KMS-11 (cell line): ENCODE data around the gene SRRM2.

ENCODE experiments used
- H2AFZ ChIP-seq: fragments of 200-600 bp; sonication (generic); 2 replicates; pipeline ENCODE4 v1.6.1; 2016; ENCODE audit warnings: antibody characterized with exemption, mixed run types, low read depth
- H3K27ac ChIP-seq: fragments of 200-600 bp; sonication (generic); 2 replicates; pipeline ENCODE4 v1.6.1; 2016; ENCODE audit warnings: mild to moderate bottlenecking, mixed run types
- H3K27me3 ChIP-seq: fragments of 200-600 bp; sonication (generic); 2 replicates; pipeline ENCODE4 v1.6.1; 2017; ENCODE audit warnings: mild to moderate bottlenecking, low read depth, mixed run types, moderate library complexity; ENCODE audit not compliant: insufficient read depth
- H3K36me3 ChIP-seq: fragments of 200-600 bp; sonication (generic); 2 replicates; pipeline ENCODE4 v1.6.1; 2017; ENCODE audit warnings: mild to moderate bottlenecking, mixed run types; ENCODE audit not compliant: insufficient read depth
- H3K4me1 ChIP-seq: fragments of 200-600 bp; sonication (generic); 2 replicates; pipeline ENCODE4 v1.6.1; 2016; ENCODE audit warnings: mild to moderate bottlenecking, low read depth, mixed run types; ENCODE audit not compliant: poor library complexity, severe bottlenecking
- H3K4me2 ChIP-seq: fragments of 200-600 bp; sonication (generic); 2 replicates; pipeline ENCODE4 v1.7.0; 2016; ENCODE audit warnings: mild to moderate bottlenecking, mixed run types
- H3K4me3 ChIP-seq: fragments of 200-600 bp; sonication (generic); IDR thresholded peaks from 2 replicates; pipeline ENCODE4 v1.6.1; 2017; ENCODE audit warnings: low read depth, low read length, mixed read lengths; ENCODE audit not compliant: insufficient read depth
- H3K79me2 ChIP-seq: fragments of 200-600 bp; sonication (generic); 2 replicates; pipeline ENCODE4 v1.6.1; 2016; ENCODE audit warnings: low read depth, mixed run types; ENCODE audit not compliant: insufficient read depth
- H3K9ac ChIP-seq: fragments of 200-600 bp; sonication (generic); 2 replicates; pipeline ENCODE4 v1.6.1; 2016; ENCODE audit warnings: mild to moderate bottlenecking, mixed run types
- H4K20me1 ChIP-seq: fragments of 200-600 bp; sonication (generic); 2 replicates; pipeline ENCODE4 v1.6.1; 2016; ENCODE audit warnings: mild to moderate bottlenecking, mixed run types; ENCODE audit not compliant: insufficient read depth
- CTCF ChIP-seq: fragments of 200-600 bp; sonication (generic); conservative IDR thresholded peaks from 2 replicates; pipeline ENCODE4 v1.6.1; 2017; ENCODE audit warnings: low read depth, mild to moderate bottlenecking, antibody characterized with exemption, low read length, moderate library complexity, mixed read lengths

The SRRM2 gene

GRCh38 chr16:2748757-2749455 lies 3.5 kb upstream of the SRRM2 start:
- Histone ChIP-seq H3K79me2 (peaks cover 10% of the 10 kb centered on the region), H3K27ac (no peak overlapping the region), H3K9ac (no peak overlapping the region)

GRCh38 chr16:2749476-2749875 lies 3.0 kb upstream of the SRRM2 start:
- peaks cover 16% of the 10 kb centered on the region for H3K79me2 ChIP-seq
- no peak overlapping the region for H2AFZ ChIP-seq
- H3K36me3 ChIP-seq: no peaks in the 10 kb centered on the region; the same call in 1 of the 2 replicates
- no peak overlapping the region for H3K4me2 ChIP-seq
- peaks cover 15% of the 10 kb centered on the region for H3K4me1 ChIP-seq
- no peak for TF ChIP-seq CTCF
- H3K27ac ChIP-seq: no peak overlapping the region
- 0 out of 2 replicates have a peak, but pooled peaks cover 4% of the 10 kb centered on the region for H3K27me3 ChIP-seq
- no peak overlapping the region for H3K4me3 ChIP-seq
- no peak overlapping the region for H3K9ac ChIP-seq
- peaks cover 11% of the 10 kb centered on the region for H4K20me1 ChIP-seq

More at GRCh38 chr16:2748757-2749455, 3.5 kb upstream of the SRRM2 start:
- no peak for TF ChIP-seq CTCF
- 0 out of 2 replicates have a peak, but pooled peaks cover 4% of the 10 kb centered on the region for H3K27me3 ChIP-seq
- no peak overlapping the region for H2AFZ ChIP-seq
- no peak overlapping the region for H3K4me3 ChIP-seq
- H3K36me3 ChIP-seq: no peaks in the 10 kb centered on the region
- peaks cover 10% of the 10 kb centered on the region for H3K4me1 ChIP-seq
- H3K4me2 ChIP-seq: no peak overlapping the region
- H4K20me1 ChIP-seq: peaks cover 5% of the 10 kb centered on the region

GRCh38 chr16:2749936-2750335 lies 2.5 kb upstream of the SRRM2 start:
- Histone ChIP-seq H2AFZ (no peak overlapping the region), H3K4me2 (no peak overlapping the region), H3K79me2 (peaks cover 21% of the 10 kb centered on the region), H3K36me3 (no peaks in the 10 kb centered on the region; the same call in 1 of the 2 replicates), H3K27me3 (0 out of 2 replicates have a peak, but pooled peaks cover 4% of the 10 kb centered on the region), H3K9ac (no peak overlapping the region), H4K20me1 (peaks cover 15% of the 10 kb centered on the region), H3K4me1 (peaks cover 20% of the 10 kb centered on the region), H3K4me3 (no peak overlapping the region), H3K27ac (no peak overlapping the region)
- no peak for TF ChIP-seq CTCF

- Histone ChIP-seq H2AFZ (peak overlapping the region; percentile 80), H3K79me2 (peaks cover 37% of the 10 kb centered on the region), H3K27me3 (no peaks in the 10 kb centered on the region), H3K4me2 (peak overlapping the region; percentile 61), H3K4me1 (peaks cover 29% of the 10 kb centered on the region), H3K9ac (peak overlapping the region; percentile 97), H4K20me1 (peaks cover 32% of the 10 kb centered on the region), H3K36me3 (no peaks in the 10 kb centered on the region; the same call in 1 of the 2 replicates), H3K27ac (peak overlapping the region; percentile 98), H3K4me3 (no peak overlapping the region)
- no peak; the same call in 1 of the 2 replicates for TF ChIP-seq CTCF
Measured at GRCh38 chr16:2751577-2752034, 832 bp upstream of the SRRM2 start.
